LNCAP (cell line): ENCODE results near the gene CATSPERB.

Source experiments
- CTCF ChIP-seq: fragments of 450-650 bp; IDR thresholded peaks from 2 replicates; pipeline ENCODE4 v1.5.1; 2017; ENCODE audit warnings: mild to moderate bottlenecking

CATSPERB gene

GRCh38 chr14:91607322-91608047, 124.4 kb downstream of the CATSPERB start:
- no peak for TF ChIP-seq CTCF

GRCh38 chr14:91606851-91607250, 125.0 kb downstream of the CATSPERB start:
- no peak for TF ChIP-seq CTCF

- no peak for TF ChIP-seq CTCF
These were observed 131.9 kb downstream of the CATSPERB start for GRCh38 chr14:91599994-91600393.

GRCh38 chr14:91595736-91596135, 136.2 kb downstream of the CATSPERB start:
- no peak for TF ChIP-seq CTCF

GRCh38 chr14:91586410-91586809, 145.5 kb downstream of the CATSPERB start:
- no peak for TF ChIP-seq CTCF

GRCh38 chr14:91585856-91586255, 146.0 kb downstream of the CATSPERB start:
- TF ChIP-seq CTCF, result no peak

- TF ChIP-seq CTCF, result no peak
These were observed 149.1 kb downstream of the CATSPERB start for GRCh38 chr14:91582761-91583160.
